Ovary (tissue), 9 donors: ENCODE results near the gene SNRPA1. TPM values are rescaled to one million over a fixed set of nuclear protein-coding genes. Genes with fewer than 3 reads are reported as not detected.

ENCODE experiments used
- DNase-seq, 5 donors: peaks; one replicate each; pipeline ENCODE4 v3.0.0-alpha.2; 2019 to 2020
- H3K27ac ChIP-seq, 2 donors: fragments of 200-600 bp; one replicate each; pipeline versions ENCODE4 v1.5.1 to v1.8.0; 2019 to 2022
- H3K27me3 ChIP-seq: fragments of 200-600 bp; one replicate; pipeline ENCODE4 v1.8.0; 2022
- H3K36me3 ChIP-seq: fragments of 200-600 bp; sonication (generic); one replicate; pipeline ENCODE4 v1.5.1; 2019
- H3K4me1 ChIP-seq: one replicate; pipeline ENCODE4 v1.8.1; 2013; ENCODE audit warnings: mild to moderate bottlenecking, moderate library complexity; ENCODE audit not compliant: insufficient read depth
- H3K4me3 ChIP-seq: fragments of 200-600 bp; sonication (generic); one replicate; pipeline ENCODE4 v1.5.1; 2017
- H3K9me3 ChIP-seq, 2 donors: fragments of 200-600 bp in 1 of 2; sonication (generic) in 1 of 2; one replicate each; pipeline versions ENCODE4 v1.5.1 to v1.8.1; 2013 to 2019; ENCODE audit warnings: mild to moderate bottlenecking in 1 of 2, moderate library complexity in 1 of 2
- CTCF ChIP-seq, 3 donors: fragments of 450-650 bp in 2 of 3; fragments of 200-600 bp in 1 of 3; IDR thresholded peaks; one replicate each; pipeline versions ENCODE4 v1.5.1 to v1.8.0; 2016 to 2022; ENCODE audit warnings: antibody characterized with exemption in 3 of 3, mild to moderate bottlenecking in 1 of 3
- EP300 ChIP-seq: sonication (generic); formaldehyde crosslinking; IDR thresholded peaks from one replicate; pipeline ENCODE4 v1.6.1; 2017; ENCODE audit warnings: antibody characterized with exemption
- POLR2A ChIP-seq: fragments of 450-650 bp; IDR thresholded peaks from one replicate; pipeline ENCODE4 v1.6.1; 2017; ENCODE audit warnings: antibody characterized with exemption, mild to moderate bottlenecking, moderate library complexity
- WGBS, 3 donors: extraction: QIAGEN DNeasy Blood & Tissue Kit in 1 of 3; methylation state at CpG; one replicate each; pipeline versions ENCODE4 v1.1.5 to v1.1.7; 2013 to 2017; 5-methylcytosine and 5-hydroxymethylcytosine counted together
- intact Hi-C, 4 donors: fragments of 100-400 bp; cut with DNase I; formaldehyde crosslinking; loops; one replicate each; pipeline versions ENCODE4 v1.11.0 to v1.15.1; 2022 to 2023
- polyA plus RNA-seq, 2 donors: library from polyadenylated mRNA; stranded (reverse); fragments of 200-250 nt in 1 of 2; fragments of 350-450 nt in 1 of 2; fragmentation: Illumina TruSeq in 1 of 2; extraction: RNeasy Lipid Tissue Mini Kit (QIAGEN cat#74804) in 1 of 2; gene quantifications; one replicate each; pipeline ENCODE4 v1.2.3, GENCODE V29; 2013 to 2014
- total RNA-seq, 7 donors: library from RNA; depleted of rRNA in 2 of 7; stranded (reverse); fragments of >200 nt in 2 of 7; fragmentation: NEBNext Ultra II Directional in 3 of 7; extraction: Animal tissue kit (Norgen Biotek cat#: 25700) in 3 of 7; gene quantifications; one replicate each; pipeline versions ENCODE4 v1.1.0 to v1.2.4, GENCODE V29; 2016 to 2023
- donor health status: DM: no; HTN: no; CAD: no; lungs with moderate emphysema.
- donor health status: DM: no; HTN: no; CAD: no.
- donor health status: Bipolar disorder and iron deficiency.
- donor health status: DM: yes; HTN: yes; CAD: no.
- donor health status: DM: no; HTN: no; CAD: no.
- donor health status: DM: yes; HTN: yes; CAD: no.

SNRPA1 gene
- total and polyA plus RNA-seq, 9 donors: 18.6 to 55.1 (median 39.8) TPM

- TF ChIP-seq EP300 (no peak), CTCF (IDR thresholded peaks at IDR 0.05) (no peak), POLR2A (no peak)
- Histone ChIP-seq H3K27me3 (no peaks in the 10 kb centered on the region), H3K9me3 (no peaks in the 10 kb centered on the region), H3K27ac (no peak overlapping the region), H3K36me3 (no peaks in the 10 kb centered on the region), H3K4me3 (no peak overlapping the region), H3K4me1 (peaks cover 1% of the 10 kb centered on the region)
- intact Hi-C loops: no loop called here
- WGBS, 3 donors: 30 to 59% (median 56%) methylated on average over 5 of the region's 5 CpGs
- no peak for DNase-seq
Observed at GRCh38 chr15:101316529-101316928, 21.5 kb upstream of the SNRPA1 start.

- Histone ChIP-seq H3K27me3 (no peaks in the 10 kb centered on the region), H3K36me3 (no peaks in the 10 kb centered on the region), H3K4me1 (peaks cover 1% of the 10 kb centered on the region), H3K27ac (no peak overlapping the region), H3K4me3 (no peak overlapping the region), H3K9me3 (no peaks in the 10 kb centered on the region)
- DNase-seq: no peak
- TF ChIP-seq POLR2A: no peak
- no peak for TF ChIP-seq CTCF (IDR thresholded peaks at IDR 0.05)
- TF ChIP-seq EP300: no peak
- intact Hi-C loops: no loop called here
- 83 to 92% (median 90%) methylated on average over 10 of the region's 10 CpGs for WGBS, 3 donors
Observed at GRCh38 chr15:101315736-101316135, 20.7 kb upstream of the SNRPA1 start.

- no peaks in the 10 kb centered on the region for H3K9me3 ChIP-seq
- no peak for DNase-seq
- WGBS, 3 donors: 85 to 90% (median 89%) methylated on average over 19 of the region's 19 CpGs
- H3K27me3 ChIP-seq: no peaks in the 10 kb centered on the region
- no peak overlapping the region for H3K27ac ChIP-seq
- no peaks in the 10 kb centered on the region for H3K36me3 ChIP-seq
- intact Hi-C loops: no loop called here
- no peak for TF ChIP-seq CTCF (IDR thresholded peaks at IDR 0.05)
- no peak for TF ChIP-seq EP300
- TF ChIP-seq POLR2A: no peak
- H3K4me3 ChIP-seq: no peak overlapping the region
- H3K4me1 ChIP-seq: peaks cover 1% of the 10 kb centered on the region
Observed at GRCh38 chr15:101314336-101315125, 19.5 kb upstream of the SNRPA1 start.

- 88 to 93% (median 91%) methylated on average over 21 of the region's 21 CpGs for WGBS, 3 donors
Observed at GRCh38 chr15:101313041-101313761, 18.2 kb upstream of the SNRPA1 start.

More at GRCh38 chr15:101313041-101313761, 18.2 kb upstream of the SNRPA1 start:
- H3K27me3 ChIP-seq: no peaks in the 10 kb centered on the region
- H3K36me3 ChIP-seq: no peaks in the 10 kb centered on the region
- DNase-seq: no peak
- intact Hi-C loops: no loop called here
- no peak overlapping the region for H3K27ac ChIP-seq
- H3K4me3 ChIP-seq: no peak overlapping the region
- no peaks in the 10 kb centered on the region for H3K9me3 ChIP-seq
- TF ChIP-seq CTCF (IDR thresholded peaks at IDR 0.05): no peak
- TF ChIP-seq POLR2A: no peak
- no peak for TF ChIP-seq EP300
- H3K4me1 ChIP-seq: peaks cover 1% of the 10 kb centered on the region
